UCSD-AML1 (cell line): ENCODE data around the gene SESN3.
"Not testable (repeated sequence)": the region's sequence is repeated elsewhere in the genome, so short reads cannot be mapped to it uniquely, and the experiment has no call there.

ENCODE experiments used
- DNase-seq: peaks from one replicate; lab custom pipeline; 2025; ENCODE audit not compliant: unreplicated experiment; lab: John Stamatoyannopoulos, UW

The SESN3 gene

GRCh38 chr11:95222817-95223216, 8.2 kb downstream of the SESN3 start:
- DNase-seq = no peak

- DNase-seq = no peak
Measured at GRCh38 chr11:95219599-95219998, 11.4 kb downstream of the SESN3 start.

GRCh38 chr11:95218149-95218548, 12.9 kb downstream of the SESN3 start:
- DNase-seq = no peak

- DNase-seq = no peak
Measured at GRCh38 chr11:95212609-95213008, 18.4 kb downstream of the SESN3 start.

- DNase-seq = not testable (repeated sequence)
Measured at GRCh38 chr11:95209535-95209934, 21.5 kb downstream of the SESN3 start.

GRCh38 chr11:95200781-95201457, 30.1 kb downstream of the SESN3 start:
- no peak for DNase-seq

GRCh38 chr11:95195831-95196230, 35.2 kb downstream of the SESN3 start:
- no peak for DNase-seq

- DNase-seq = no peak
Measured at GRCh38 chr11:95193541-95193940, 37.5 kb downstream of the SESN3 start.

GRCh38 chr11:95192717-95193116, 38.3 kb downstream of the SESN3 start:
- DNase-seq = no peak

- DNase-seq = no peak
Measured at GRCh38 chr11:95187723-95188122, 43.3 kb downstream of the SESN3 start.

GRCh38 chr11:95182397-95182796, 48.6 kb downstream of the SESN3 start:
- DNase-seq = no peak

- no peak for DNase-seq
Measured at GRCh38 chr11:95175818-95176380, 55.1 kb downstream of the SESN3 start.

GRCh38 chr11:95170294-95170693, 60.7 kb downstream of the SESN3 start:
- DNase-seq = no peak

GRCh38 chr11:95166781-95167180, 64.2 kb downstream of the SESN3 start:
- no peak for DNase-seq

- no peak for DNase-seq
Measured at GRCh38 chr11:95165638-95166037, 65.4 kb downstream of the SESN3 start.

- DNase-seq = no peak
Measured at GRCh38 chr11:95163106-95163505, 67.9 kb downstream of the SESN3 start.

GRCh38 chr11:95161248-95161647, 69.8 kb downstream of the SESN3 start:
- DNase-seq = no peak

- no peak for DNase-seq
Measured at GRCh38 chr11:95157824-95158223, 73.2 kb downstream of the SESN3 start.

- no peak for DNase-seq
Measured at GRCh38 chr11:95156916-95157541, 74.0 kb downstream of the SESN3 start.

GRCh38 chr11:95156133-95156721, 74.8 kb downstream of the SESN3 start:
- no peak for DNase-seq

GRCh38 chr11:95155385-95155784, 75.6 kb downstream of the SESN3 start:
- DNase-seq = no peak

- DNase-seq = peak; percentile 44
Measured at GRCh38 chr11:95154514-95154913, 76.5 kb downstream of the SESN3 start.
